ENCODE measurements around the gene KRT13.

The KRT13 gene

GRCh38 chr17:41468346-41468745 is 37.1 kb downstream of the KRT13 start:
- no peak for TF ChIP-seq CTCF (conservative IDR thresholded peaks at IDR 0.05; ENCODE audit: low read depth, low read length)
- no peak overlapping the region for H3K4me2 ChIP-seq
- H3K27me3 ChIP-seq (ENCODE audit: insufficient read depth, low read depth): no peaks in the 10 kb centered on the region
- no peaks in the 10 kb centered on the region for H3K79me2 ChIP-seq (ENCODE audit: insufficient read depth, low read depth)
- no peaks in the 10 kb centered on the region for H4K20me1 ChIP-seq (ENCODE audit: insufficient read depth)
- no peak overlapping the region for H3K27ac ChIP-seq
- no peak overlapping the region for H3K4me3 ChIP-seq (IDR thresholded peaks at IDR 0.05; ENCODE audit: insufficient read depth, low read depth, low read length)
- no peak overlapping the region for H3K9ac ChIP-seq
- no peaks in the 10 kb centered on the region for H3K36me3 ChIP-seq (ENCODE audit: insufficient read depth)
- H2AFZ ChIP-seq (ENCODE audit: low read depth): no peak overlapping the region
- no peaks in the 10 kb centered on the region for H3K4me1 ChIP-seq (ENCODE audit: low read depth, poor library complexity, severe bottlenecking)

GRCh38 chr17:41467561-41467960 is 37.9 kb downstream of the KRT13 start:
- H3K4me2 ChIP-seq: no peak overlapping the region
- H3K4me1 ChIP-seq (ENCODE audit: low read depth, poor library complexity, severe bottlenecking): no peaks in the 10 kb centered on the region
- no peak overlapping the region for H3K9ac ChIP-seq
- no peaks in the 10 kb centered on the region for H3K79me2 ChIP-seq (ENCODE audit: insufficient read depth, low read depth)
- H4K20me1 ChIP-seq (ENCODE audit: insufficient read depth): no peaks in the 10 kb centered on the region
- H3K27ac ChIP-seq: no peak overlapping the region
- TF ChIP-seq CTCF (conservative IDR thresholded peaks at IDR 0.05; ENCODE audit: low read depth, low read length): no peak
- no peak overlapping the region for H3K4me3 ChIP-seq (IDR thresholded peaks at IDR 0.05; ENCODE audit: insufficient read depth, low read depth, low read length)
- no peaks in the 10 kb centered on the region for H3K27me3 ChIP-seq (ENCODE audit: insufficient read depth, low read depth)
- no peak overlapping the region for H2AFZ ChIP-seq (ENCODE audit: low read depth)
- no peaks in the 10 kb centered on the region for H3K36me3 ChIP-seq (ENCODE audit: insufficient read depth)

- no peak within 1 kb of the TSS for H3K4me3 ChIP-seq (IDR thresholded peaks at IDR 0.05; ENCODE audit: insufficient read depth, low read depth, low read length)
- no peaks in the 10 kb centered on the region for H3K27me3 ChIP-seq (ENCODE audit: insufficient read depth, low read depth)
- H3K79me2 ChIP-seq (ENCODE audit: insufficient read depth, low read depth): no peaks in the 10 kb centered on the region
- no peaks in the 10 kb centered on the region for H3K36me3 ChIP-seq (ENCODE audit: insufficient read depth)
- H3K4me1 ChIP-seq (ENCODE audit: low read depth, poor library complexity, severe bottlenecking): no peaks in the 10 kb centered on the region
- H3K4me2 ChIP-seq: no peak within 1 kb of the TSS
- H2AFZ ChIP-seq (ENCODE audit: low read depth): no peak within 1 kb of the TSS
- H3K9ac ChIP-seq: no peak within 1 kb of the TSS
- no peak within 1 kb of the TSS for H3K27ac ChIP-seq
- H4K20me1 ChIP-seq (ENCODE audit: insufficient read depth): no peaks in the 10 kb centered on the region
- TF ChIP-seq CTCF (conservative IDR thresholded peaks at IDR 0.05; ENCODE audit: low read depth, low read length): no peak
These were observed 38.4 kb downstream of the KRT13 start, which contains the start of gene KRT32 for GRCh38 chr17:41466988-41467387. Gene KRT32 (minus strand): TSS chr17:41467386. CDS start chr17:41467325, 61 bp downstream.

GRCh38 chr17:41464682-41465081 is 40.7 kb downstream of the KRT13 start:
- Histone ChIP-seq H3K9ac (no peak overlapping the region), H3K27me3 (ENCODE audit: insufficient read depth, low read depth) (no peaks in the 10 kb centered on the region), H3K4me2 (no peak overlapping the region), H3K4me1 (ENCODE audit: low read depth, poor library complexity, severe bottlenecking) (no peaks in the 10 kb centered on the region), H4K20me1 (ENCODE audit: insufficient read depth) (no peaks in the 10 kb centered on the region), H2AFZ (ENCODE audit: low read depth) (no peak overlapping the region), H3K36me3 (ENCODE audit: insufficient read depth) (no peaks in the 10 kb centered on the region), H3K79me2 (ENCODE audit: insufficient read depth, low read depth) (no peaks in the 10 kb centered on the region), H3K4me3 (IDR thresholded peaks at IDR 0.05; ENCODE audit: insufficient read depth, low read depth, low read length) (no peak overlapping the region), H3K27ac (no peak overlapping the region)
- TF ChIP-seq CTCF (conservative IDR thresholded peaks at IDR 0.05; ENCODE audit: low read depth, low read length): no peak
